ENCODE results near the gene RAD51B.
A peak's percentile ranks its signal among the peaks of the same experiment; 100 is the strongest.

Gene RAD51B

DNA sequence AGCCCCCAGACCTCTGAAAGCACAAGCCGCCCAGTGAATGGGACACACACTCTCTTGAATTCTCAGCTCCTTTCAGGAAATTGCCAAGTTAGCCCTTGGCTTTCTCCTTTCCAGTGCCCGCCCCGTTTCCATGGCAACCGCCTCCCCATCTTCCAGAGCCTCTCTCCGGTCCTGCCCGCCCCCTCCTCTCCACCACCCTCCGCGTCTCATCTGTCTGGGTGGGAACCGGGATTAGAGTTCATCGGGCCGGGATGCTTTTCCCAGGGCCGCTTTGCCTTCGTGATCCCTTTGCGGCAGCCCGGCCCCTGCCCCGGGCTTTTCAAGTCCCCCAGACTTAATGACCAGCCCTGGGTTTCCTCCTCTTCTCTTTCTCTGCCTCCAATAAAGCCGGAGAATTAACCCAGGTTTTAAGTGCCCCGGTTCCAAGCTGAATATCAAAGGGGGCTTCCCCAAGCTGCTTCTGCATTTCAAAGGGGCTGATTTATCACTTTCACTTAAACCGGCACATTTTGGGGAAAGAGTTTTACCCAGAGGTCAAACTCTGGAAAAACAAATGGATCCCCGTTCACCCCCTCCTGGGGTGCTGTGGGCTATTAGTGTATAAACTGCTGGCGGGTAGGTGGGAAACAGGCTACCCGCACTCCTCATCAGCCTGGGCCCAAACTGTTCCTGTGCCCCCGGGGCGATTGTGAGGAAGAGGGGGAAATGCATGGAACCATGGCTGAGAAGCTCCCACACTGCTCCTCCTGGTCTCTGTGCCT, 871.6 kb downstream of the RAD51B start:
- peaks cover 43% of the 10 kb centered on the region for H3K4me1 ChIP-seq (ENCODE audit: insufficient read depth, poor library complexity, severe bottlenecking)
- no peaks in the 10 kb centered on the region for H3K27me3 ChIP-seq (ENCODE audit: insufficient read depth, poor library complexity, severe bottlenecking)
- TF ChIP-seq, protein P1, sequence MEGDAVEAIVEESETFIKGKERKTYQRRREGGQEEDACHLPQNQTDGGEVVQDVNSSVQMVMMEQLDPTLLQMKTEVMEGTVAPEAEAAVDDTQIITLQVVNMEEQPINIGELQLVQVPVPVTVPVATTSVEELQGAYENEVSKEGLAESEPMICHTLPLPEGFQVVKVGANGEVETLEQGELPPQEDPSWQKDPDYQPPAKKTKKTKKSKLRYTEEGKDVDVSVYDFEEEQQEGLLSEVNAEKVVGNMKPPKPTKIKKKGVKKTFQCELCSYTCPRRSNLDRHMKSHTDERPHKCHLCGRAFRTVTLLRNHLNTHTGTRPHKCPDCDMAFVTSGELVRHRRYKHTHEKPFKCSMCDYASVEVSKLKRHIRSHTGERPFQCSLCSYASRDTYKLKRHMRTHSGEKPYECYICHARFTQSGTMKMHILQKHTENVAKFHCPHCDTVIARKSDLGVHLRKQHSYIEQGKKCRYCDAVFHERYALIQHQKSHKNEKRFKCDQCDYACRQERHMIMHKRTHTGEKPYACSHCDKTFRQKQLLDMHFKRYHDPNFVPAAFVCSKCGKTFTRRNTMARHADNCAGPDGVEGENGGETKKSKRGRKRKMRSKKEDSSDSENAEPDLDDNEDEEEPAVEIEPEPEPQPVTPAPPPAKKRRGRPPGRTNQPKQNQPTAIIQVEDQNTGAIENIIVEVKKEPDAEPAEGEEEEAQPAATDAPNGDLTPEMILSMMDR (IDR thresholded peaks at IDR 0.05; ENCODE audit: poor library complexity, severe bottlenecking), result no peak
- no peak overlapping the region for H3K4me3 ChIP-seq (ENCODE audit: severe bottlenecking)
- H3K9me3 ChIP-seq (ENCODE audit: severe bottlenecking), result no peaks in the 10 kb centered on the region
- no peak for DNase-seq (ENCODE audit: low spot score)
- no peak for ATAC-seq (ENCODE audit: low read depth)
- H3K36me3 ChIP-seq (ENCODE audit: low read depth), result no peaks in the 10 kb centered on the region
- H3K27ac ChIP-seq (ENCODE audit: poor library complexity, severe bottlenecking), result peak overlapping the region; percentile 100

DNA sequence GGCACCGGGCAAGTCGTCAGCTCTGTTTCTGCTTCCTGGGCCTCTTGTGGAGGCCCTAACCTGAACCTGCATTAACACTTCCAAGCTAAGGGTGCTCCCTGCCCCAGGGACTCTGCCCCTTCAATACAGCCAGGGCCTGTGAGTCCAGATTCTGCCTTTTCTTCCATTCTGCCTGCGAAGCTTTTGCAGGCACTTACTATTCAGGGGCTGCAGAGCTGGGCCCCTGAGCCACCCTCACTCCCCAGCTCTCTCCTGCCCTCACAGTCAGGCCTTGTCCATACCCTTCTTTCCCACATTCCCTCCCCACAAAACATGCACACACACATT, 872.2 kb downstream of the RAD51B start:
- H3K4me1 ChIP-seq (ENCODE audit: insufficient read depth, poor library complexity, severe bottlenecking), result peaks cover 42% of the 10 kb centered on the region
- no peaks in the 10 kb centered on the region for H3K9me3 ChIP-seq (ENCODE audit: severe bottlenecking)
- H3K27me3 ChIP-seq (ENCODE audit: insufficient read depth, poor library complexity, severe bottlenecking), result no peaks in the 10 kb centered on the region
- ATAC-seq (ENCODE audit: low read depth) (no peak), DNase-seq (ENCODE audit: low spot score) (no peak)
- H3K36me3 ChIP-seq (ENCODE audit: low read depth), result no peaks in the 10 kb centered on the region
- no peak overlapping the region for H3K4me3 ChIP-seq (ENCODE audit: severe bottlenecking)
- H3K27ac ChIP-seq (ENCODE audit: poor library complexity, severe bottlenecking), result peak overlapping the region; percentile 100
- TF ChIP-seq, protein P1 (IDR thresholded peaks at IDR 0.05; ENCODE audit: poor library complexity, severe bottlenecking), result no peak

DNA sequence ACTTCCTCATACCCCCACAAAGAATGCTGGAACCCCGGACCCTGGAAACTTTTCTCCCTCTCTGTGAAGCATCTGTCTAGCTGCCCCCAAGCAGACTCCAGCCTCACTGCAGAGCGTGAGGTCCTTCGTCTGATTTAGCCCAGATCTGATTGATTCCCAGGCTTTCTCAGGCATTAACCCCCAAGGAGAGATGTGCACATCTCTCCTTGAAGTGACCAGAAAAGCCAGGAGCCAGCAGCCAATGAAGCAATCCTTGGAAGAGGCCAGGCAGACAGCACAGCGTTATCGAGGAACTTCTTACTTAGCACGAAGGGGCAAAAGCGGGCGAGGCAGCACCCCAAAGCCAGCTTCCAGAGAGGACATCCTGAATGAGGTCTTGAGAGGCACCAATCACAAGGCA, 872.6 kb downstream of the RAD51B start:
- H3K36me3 ChIP-seq (ENCODE audit: low read depth), result no peaks in the 10 kb centered on the region
- no peaks in the 10 kb centered on the region for H3K9me3 ChIP-seq (ENCODE audit: severe bottlenecking)
- H3K4me3 ChIP-seq (ENCODE audit: severe bottlenecking), result no peak overlapping the region
- ATAC-seq (ENCODE audit: low read depth), result no peak
- TF ChIP-seq, protein P1 (IDR thresholded peaks at IDR 0.05; ENCODE audit: poor library complexity, severe bottlenecking), result no peak
- DNase-seq (ENCODE audit: low spot score), result no peak
- H3K27ac ChIP-seq (ENCODE audit: poor library complexity, severe bottlenecking), result peak overlapping the region; percentile 100
- H3K27me3 ChIP-seq (ENCODE audit: insufficient read depth, poor library complexity, severe bottlenecking), result no peaks in the 10 kb centered on the region
- H3K4me1 ChIP-seq (ENCODE audit: insufficient read depth, poor library complexity, severe bottlenecking), result peaks cover 38% of the 10 kb centered on the region

DNA sequence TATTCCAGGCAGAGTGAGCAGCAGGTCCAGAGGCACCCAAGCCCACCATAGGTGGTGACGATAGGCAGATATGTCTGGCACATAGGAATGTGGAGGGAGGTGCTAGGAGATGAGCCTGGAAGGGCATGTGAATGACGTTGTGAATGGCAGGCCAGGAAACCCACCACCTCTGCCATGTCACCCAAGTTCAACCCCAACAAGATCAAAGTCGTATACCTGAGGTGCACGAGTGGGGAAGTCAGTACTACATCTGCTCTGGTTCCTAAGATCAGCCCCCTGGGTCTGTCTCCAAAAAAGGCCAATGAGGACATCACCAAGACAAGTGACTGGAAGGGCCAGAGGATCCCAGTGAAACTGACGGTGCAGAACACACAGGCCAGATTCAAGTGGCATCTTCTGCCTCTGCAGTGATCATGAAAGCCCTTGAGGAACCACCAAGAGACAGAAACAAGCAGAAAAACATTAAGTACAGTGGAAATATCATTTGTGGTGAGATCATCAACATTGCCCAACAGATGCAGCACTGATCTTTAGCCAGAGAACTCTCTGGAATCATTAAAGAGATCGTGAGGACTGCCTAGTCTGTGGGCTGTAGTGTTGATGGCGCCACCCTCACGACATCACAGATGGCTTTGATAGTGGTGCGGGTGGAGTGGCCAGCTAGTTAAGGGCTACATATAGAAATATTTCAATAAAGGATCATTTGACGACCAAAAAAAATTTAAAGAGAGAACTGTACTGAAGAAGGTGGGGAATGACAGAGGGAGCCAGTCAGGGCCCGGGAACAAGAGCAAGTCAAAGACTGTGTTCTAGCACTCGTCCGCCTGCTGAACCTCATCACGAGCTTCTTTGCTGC, 873.6 kb downstream of the RAD51B start:
- Histone ChIP-seq H3K9me3 (ENCODE audit: severe bottlenecking) (no peaks in the 10 kb centered on the region), H3K4me3 (ENCODE audit: severe bottlenecking) (no peak overlapping the region), H3K27ac (ENCODE audit: poor library complexity, severe bottlenecking) (peak overlapping the region; percentile 100), H3K36me3 (ENCODE audit: low read depth) (no peaks in the 10 kb centered on the region), H3K27me3 (ENCODE audit: insufficient read depth, poor library complexity, severe bottlenecking) (no peaks in the 10 kb centered on the region), H3K4me1 (ENCODE audit: insufficient read depth, poor library complexity, severe bottlenecking) (peaks cover 31% of the 10 kb centered on the region)
- TF ChIP-seq, protein P1 (IDR thresholded peaks at IDR 0.05; ENCODE audit: poor library complexity, severe bottlenecking), result no peak
- DNase-seq (ENCODE audit: low spot score), result no peak
- no peak for ATAC-seq (ENCODE audit: low read depth)

Measured in RWPE2 (cell line).